H1 (cell line): ENCODE results near the gene DIP2C. TPM values are rescaled to one million over a fixed set of nuclear protein-coding genes. Genes with fewer than 3 reads are reported as not detected.

Source experiments
- CTCF ChIA-PET: fragments of 300-600 bp; sonication (Branson Sonifier 250); formaldehyde crosslinking; loops from one replicate; lab custom pipeline; 2021; ENCODE audit not compliant: partially characterized antibody; lab: Charles Lee
- POLR2A ChIA-PET: fragments of 300-600 bp; sonication (Branson Sonifier 250); formaldehyde crosslinking; loops from one replicate; lab custom pipeline; 2021; ENCODE audit warnings: inconsistent platforms; ENCODE audit not compliant: partially characterized antibody; lab: Charles Lee
- DNase-seq, 2 experiments: peaks; one replicate each; pipeline versions ENCODE4 v3.0.0 to v3.0.0-alpha.2; 2010 to 2022; ENCODE audit warnings: low spot score in 2 of 2, low read depth in 1 of 2, mixed read lengths in 1 of 2
- FAIRE-seq: peaks from 2 replicates; lab custom pipeline; 2011; peaks lifted over from hg19 to GRCh38; lab: Jason Lieb, UNC
- H2AFZ ChIP-seq: 2 replicates; pipeline ENCODE4 v1.8.1; 2012; ENCODE audit warnings: low read length, inconsistent platforms
- H2AK5ac ChIP-seq: 2 replicates; pipeline ENCODE4 v1.6.1; 2013; ENCODE audit warnings: low read depth, low read length
- H2BK120ac ChIP-seq: replicated peaks from 2 replicates; pipeline ENCODE3; 2013; ENCODE audit warnings: low read depth, low read length, inconsistent platforms
- H2BK12ac ChIP-seq: 2 replicates; pipeline ENCODE4 v1.6.1; 2013; ENCODE audit warnings: low read depth, low read length
- H2BK15ac ChIP-seq: 2 replicates; pipeline ENCODE4 v1.6.1; 2013; ENCODE audit warnings: low read length
- H2BK20ac ChIP-seq: 2 replicates; pipeline ENCODE4 v1.6.1; 2013; ENCODE audit warnings: low read length
- H2BK5ac ChIP-seq: 2 replicates; pipeline ENCODE4 v1.6.1; 2013; ENCODE audit warnings: low read depth, low read length
- H3K14ac ChIP-seq: 2 replicates; pipeline ENCODE4 v1.6.1; 2013; ENCODE audit warnings: inconsistent platforms; ENCODE audit not compliant: insufficient read length
- H3K18ac ChIP-seq: 2 replicates; pipeline ENCODE4 v1.6.1; 2013; ENCODE audit warnings: low read length; ENCODE audit errors: extremely low read depth
- H3K23ac ChIP-seq: 2 replicates; pipeline ENCODE4 v1.6.1; 2013; ENCODE audit warnings: inconsistent platforms; ENCODE audit not compliant: insufficient read length
- H3K23me2 ChIP-seq: 2 replicates; pipeline ENCODE4 v1.6.1; 2013; ENCODE audit warnings: low read depth, low read length
- H3K27ac ChIP-seq: 2 replicates; pipeline ENCODE4 v1.6.1; 2011; ENCODE audit warnings: low read depth, low read length, inconsistent platforms
- H3K27me3 ChIP-seq, 4 experiments: replicated peaks in 1 of 4; 1 replicate in 1 of 4; 2 replicates in 3 of 4; pipeline versions ENCODE4 v1.6.1 to v1.8.1; 2011 to 2013; ENCODE audit warnings: low read length in 3 of 4, mild to moderate bottlenecking in 3 of 4, inconsistent platforms in 2 of 4, mixed read lengths in 2 of 4, moderate library complexity in 1 of 4; ENCODE audit not compliant: control insufficient read depth in 3 of 4, insufficient read depth in 3 of 4; ENCODE audit errors: extremely low read depth in 1 of 4
- H3K36me3 ChIP-seq, 4 experiments: 2 replicates each; pipeline versions ENCODE4 v1.6.1 to v1.8.1; 2011 to 2013; ENCODE audit warnings: mild to moderate bottlenecking in 4 of 4, low read length in 3 of 4, moderate library complexity in 2 of 4, control low read depth in 1 of 4, inconsistent platforms in 1 of 4; ENCODE audit not compliant: insufficient read depth in 4 of 4, control insufficient read depth in 2 of 4
- H3K4ac ChIP-seq: replicated peaks from 2 replicates; pipeline ENCODE3; 2013; ENCODE audit warnings: low read length, low read depth, mixed read lengths, inconsistent platforms; ENCODE audit not compliant: insufficient read length
- H3K4me1 ChIP-seq, 4 experiments: replicated peaks in 1 of 4; 1 replicate in 1 of 4; 2 replicates in 3 of 4; pipeline versions ENCODE4 v1.6.1 to v1.8.1; 2011 to 2013; ENCODE audit warnings: low read length in 3 of 4, inconsistent platforms in 2 of 4, mixed read lengths in 1 of 4; ENCODE audit not compliant: insufficient read depth in 4 of 4, control insufficient read depth in 3 of 4
- H3K4me2 ChIP-seq, 2 experiments: 2 replicates each; pipeline versions ENCODE4 v1.6.1 to v1.8.1; 2011 to 2013; ENCODE audit warnings: low read depth in 2 of 2, low read length in 2 of 2, control low read depth in 1 of 2, inconsistent platforms in 1 of 2, mild to moderate bottlenecking in 1 of 2; ENCODE audit not compliant: insufficient read depth in 1 of 2
- H3K4me3 ChIP-seq, 4 experiments: fragments of 200-600, 300-600 bp in 1 of 4; sonication (generic), shearing (Covaris generic), sonication (Bioruptor Twin) in 1 of 4; 2 replicates each; pipeline versions ENCODE4 v1.5.1 to v1.8.1; 2011 to 2016; ENCODE audit warnings: low read length in 4 of 4, low read depth in 3 of 4, control low read depth in 2 of 4, inconsistent platforms in 2 of 4, mild to moderate bottlenecking in 2 of 4, mixed read lengths in 1 of 4, moderate library complexity in 1 of 4; ENCODE audit not compliant: insufficient read depth in 2 of 4; ENCODE audit errors: extremely low read depth in 1 of 4
- H3K56ac ChIP-seq: replicated peaks from 2 replicates; pipeline ENCODE3; 2013; ENCODE audit warnings: low read depth, mild to moderate bottlenecking, mixed read lengths, low read length, inconsistent platforms; ENCODE audit not compliant: insufficient read length
- H3K79me1 ChIP-seq: 2 replicates; pipeline ENCODE4 v1.6.1; 2013; ENCODE audit warnings: low read depth, low read length, control low read depth
- H3K79me2 ChIP-seq, 2 experiments: 2 replicates each; pipeline versions ENCODE4 v1.6.1 to v1.8.1; 2012 to 2013; ENCODE audit warnings: low read length in 2 of 2, mild to moderate bottlenecking in 2 of 2, inconsistent platforms in 1 of 2; ENCODE audit not compliant: insufficient read depth in 2 of 2, control insufficient read depth in 1 of 2
- H3K9ac ChIP-seq, 4 experiments: replicated peaks in 1 of 4; 1 replicate in 1 of 4; 2 replicates in 3 of 4; pipeline versions ENCODE4 v1.6.1 to v1.8.1; 2011 to 2013; ENCODE audit warnings: low read depth in 3 of 4, low read length in 3 of 4, control low read depth in 2 of 4, mild to moderate bottlenecking in 2 of 4, moderate library complexity in 2 of 4, inconsistent platforms in 1 of 4; ENCODE audit errors: extremely low read depth in 1 of 4
- H3K9me3 ChIP-seq, 2 experiments: 2 replicates each; pipeline versions ENCODE4 v1.6.1 to v1.8.1; 2012 to 2013; ENCODE audit warnings: mild to moderate bottlenecking in 2 of 2, moderate library complexity in 2 of 2, control low read depth in 1 of 2, inconsistent platforms in 1 of 2, low read depth in 1 of 2, low read length in 1 of 2, mixed read lengths in 1 of 2; ENCODE audit not compliant: insufficient read depth in 2 of 2
- H4K20me1 ChIP-seq, 2 experiments: replicated peaks in 1 of 2; 2 replicates each; pipeline versions ENCODE3 to v1.8.1; 2011 to 2013; ENCODE audit warnings: inconsistent platforms in 2 of 2, low read length in 2 of 2, mild to moderate bottlenecking in 1 of 2; ENCODE audit not compliant: insufficient read depth in 2 of 2, control insufficient read depth in 1 of 2
- H4K5ac ChIP-seq: 2 replicates; pipeline ENCODE4 v1.6.1; 2013; ENCODE audit warnings: low read length, low read depth, mixed read lengths, inconsistent platforms; ENCODE audit not compliant: insufficient read length
- H4K8ac ChIP-seq: 2 replicates; pipeline ENCODE4 v1.8.0; 2013; ENCODE audit warnings: mild to moderate bottlenecking, moderate library complexity, low read length, inconsistent platforms; ENCODE audit not compliant: insufficient read depth; ENCODE audit errors: extremely low read depth
- H4K91ac ChIP-seq: replicated peaks from 2 replicates; pipeline ENCODE3; 2013; ENCODE audit warnings: low read length, mixed read lengths, inconsistent platforms; ENCODE audit not compliant: insufficient read length
- ASH2L ChIP-seq: fragments of 200-600, 300-600 bp; sonication (generic); IDR thresholded peaks from one replicate; pipeline ENCODE4 v1.7.1; 2017; ENCODE audit warnings: low read length
- EGR1 ChIP-seq: IDR thresholded peaks from 2 replicates; pipeline ENCODE4 v1.6.1; 2011; ENCODE audit warnings: low read depth, low read length, borderline replicate concordance
- KDM5A ChIP-seq: fragments of 200-600 bp; IDR thresholded peaks from 2 replicates; pipeline ENCODE4 v1.7.1; 2012; ENCODE audit warnings: mild to moderate bottlenecking, low read length, inconsistent platforms, mixed read lengths
- MAFK ChIP-seq: IDR thresholded peaks from 2 replicates; pipeline ENCODE4 v1.6.1; 2012; ENCODE audit warnings: low read depth, mild to moderate bottlenecking, improper control_type of control experiment, low read length
- NRF1 ChIP-seq: IDR thresholded peaks from 2 replicates; pipeline ENCODE4 v1.6.1; 2011; ENCODE audit warnings: mild to moderate bottlenecking, low read depth, low read length, improper control_type of control experiment
- SIN3A ChIP-seq, 2 experiments: IDR thresholded peaks in 1 of 2; conservative IDR thresholded peaks in 1 of 2; 2 replicates each; pipeline ENCODE4 v1.6.1; 2011 to 2012; ENCODE audit warnings: low read length in 2 of 2, improper control_type of control experiment in 1 of 2, low read depth in 1 of 2, mild to moderate bottlenecking in 1 of 2
- SRF ChIP-seq: IDR thresholded peaks from 2 replicates; pipeline ENCODE4 v1.6.1; 2011; ENCODE audit warnings: mild to moderate bottlenecking, low read depth, low read length, moderate library complexity
- YY1 ChIP-seq: IDR thresholded peaks from 2 replicates; pipeline ENCODE4 v1.6.1; 2011; ENCODE audit warnings: low read depth, mild to moderate bottlenecking, low read length
- WGBS, 2 experiments: shearing (Covaris generic) in 1 of 2; methylation state at CpG; one replicate each; pipeline versions ENCODE4 v1.1.6 to v1.1.7; 2013 to 2015; ENCODE audit warnings: low lambda C conversion rate in 2 of 2, mixed read lengths in 2 of 2, inconsistent platforms in 1 of 2, low coverage in 1 of 2, missing lambda C conversion rate in 1 of 2; ENCODE audit not compliant: insufficient replicate concordance in 2 of 2, insufficient coverage in 1 of 2, insufficient read length in 1 of 2; ENCODE audit errors: extremely low coverage in 1 of 2, missing lambda C conversion rate in 1 of 2; 5-methylcytosine and 5-hydroxymethylcytosine counted together
- polyA plus RNA-seq, 7 experiments: library from polyadenylated mRNA; depleted of rRNA in 3 of 7; stranded (reverse) in 5 of 7; unstranded in 2 of 7; fragments of >200 nt in 5 of 7; fragments of 200-250 nt in 2 of 7; gene quantifications; 1 replicate in 5 of 7; 2 replicates in 1 of 7; 4 replicates in 1 of 7; pipeline versions ENCODE4 v1.2.1 to v1.2.3, GENCODE V29; 2011 to 2013; ENCODE audit warnings: missing spikeins in 2 of 7, mixed read lengths in 2 of 7
- total RNA-seq: library from RNA; stranded (reverse); fragmentation: NEBNext Ultra II Directional; extraction: Animal tissue kit (Norgen Biotek cat#: 25700); gene quantifications from 2 replicates; pipeline ENCODE4 v1.2.1, GENCODE V29; 2021

The DIP2C gene
- total and polyA plus RNA-seq, 2 of the 8 experiments (the other 6 are each of a cell fraction or from before 2014, with no cell fraction given): 3.8 to 9.3 TPM

GRCh38 chr10:614790-615582 is 74.5 kb downstream of the DIP2C start:
- Histone ChIP-seq H4K91ac (no peak overlapping the region), H3K27me3 (no peaks in the 10 kb centered on the region), H3K23ac (no peak overlapping the region), H3K23me2 (no peaks in the 10 kb centered on the region), H2BK12ac (no peak overlapping the region), H3K79me2 (peaks cover 0 to 9% of the 10 kb centered on the region in 2 experiments; a peak in 1 of 4 replicates), H3K4me2 (no peak overlapping the region), H3K56ac (no peak overlapping the region), H3K27ac (no peak overlapping the region), H2BK15ac (no peak overlapping the region), H3K14ac (no peak overlapping the region), H3K4ac (no peak overlapping the region), H3K9me3 (no peaks in the 10 kb centered on the region), H2AFZ (no peak overlapping the region), H3K18ac (no peak overlapping the region), H4K20me1 (peaks cover 5 to 14% of the 10 kb centered on the region in 2 experiments), H3K4me3 (no peak overlapping the region), H2BK20ac (no peak overlapping the region), H3K79me1 (peaks cover 11% of the 10 kb centered on the region), H2BK120ac (no peak overlapping the region), H4K8ac (no peak overlapping the region), H4K5ac (no peak overlapping the region), H2AK5ac (no peak overlapping the region; the same call in 1 of the 2 replicates), H2BK5ac (0 out of 2 replicates have a peak overlapping the region, but pooled peaks have one; percentile 2), H3K9ac (no peak overlapping the region), H3K4me1 (peaks cover 3 to 24% (median 8%) of the 10 kb centered on the region in 4 experiments; a peak in 5 of 7 replicates), H3K36me3 (no peaks in the 10 kb centered on the region)
- 86% methylated on average over 23 of the region's 23 CpGs; no CpG with 5 or more reads in 1 of the 2 experiments for WGBS, 2 experiments
- no peak for DNase-seq
- POLR2A ChIA-PET: no interaction called here
- no peak for FAIRE-seq
- TF ChIP-seq MAFK (no peak), ASH2L (no peak), KDM5A (no peak), YY1 (no peak), NRF1 (no peak), SRF (no peak), SIN3A (conservative IDR thresholded peaks at IDR 0.05 in 1 of 2, IDR thresholded peaks at IDR 0.05 in 1 of 2; ENCODE audit: low read depth in 1 of 2, low read length in 2 of 2) (no peak), EGR1 (no peak)
- CTCF ChIA-PET: interaction anchor here (0.5 to 1.3 kb wide), 3 partner anchors 31 to 336 kb away, joined by 3 read pairs; no protein-coding TSS in a partner anchor
